ENCODE data around the gene ADAM19.
"Not testable (repeated sequence)": the region's sequence is repeated elsewhere in the genome, so short reads cannot be mapped to it uniquely, and the experiment has no call there.

The ADAM19 gene

DNA sequence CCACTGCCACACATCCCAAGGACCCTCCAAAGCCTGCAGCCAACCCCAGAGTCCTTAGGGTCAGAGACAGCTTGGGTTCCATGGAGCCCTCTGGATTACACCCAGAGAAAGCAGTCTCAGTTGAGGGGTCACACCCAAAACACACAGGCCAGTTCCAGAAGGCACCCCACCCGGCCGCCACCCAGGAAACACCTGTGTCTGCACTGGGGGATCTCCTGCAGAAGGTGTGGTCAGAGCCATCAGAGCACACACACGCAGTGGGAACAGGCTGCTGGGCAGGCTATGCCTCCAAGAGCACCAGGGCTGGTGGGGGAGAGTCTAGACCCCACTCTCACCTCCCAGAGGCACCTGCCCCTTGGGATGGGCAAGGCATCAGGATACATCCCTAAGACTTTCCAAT is 88.2 kb downstream of the ADAM19 start:
- DNase-seq (ENCODE audit: insufficient read length) (peak; percentile 65), FAIRE-seq (peak; percentile 30)
- no peak for TF ChIP-seq POLR2AphosphoS5 (IDR thresholded peaks at IDR 0.05; ENCODE audit: low read depth, low read length)
- TF ChIP-seq TAF1 (IDR thresholded peaks at IDR 0.05; ENCODE audit: borderline replicate concordance, low read depth, low read length): no peak
- no peak for TF ChIP-seq POLR2A (IDR thresholded peaks at IDR 0.05; ENCODE audit: low read depth, low read length)

DNA sequence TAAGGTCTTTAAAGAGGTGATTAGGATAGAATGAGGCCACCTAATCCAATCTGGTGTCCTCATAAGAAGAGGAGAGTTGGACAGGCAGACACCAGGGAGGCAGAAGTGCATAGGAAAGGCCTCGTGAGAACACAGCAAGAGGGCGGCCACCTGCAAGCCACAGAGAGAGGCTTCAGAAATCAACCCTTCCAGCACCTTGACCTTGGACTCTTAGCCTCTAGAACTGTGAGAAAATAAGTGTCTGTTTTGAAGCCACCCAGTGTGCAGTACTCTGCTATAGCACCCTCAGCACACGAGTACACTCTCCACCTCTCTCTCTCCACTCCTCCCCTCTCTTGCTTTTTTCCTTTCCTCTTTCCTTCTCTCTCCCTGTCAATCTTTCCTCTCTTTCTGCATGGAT is 88.7 kb downstream of the ADAM19 start:
- DNase-seq (ENCODE audit: insufficient read length) (no peak), FAIRE-seq (peak; percentile 69)
- TF ChIP-seq POLR2AphosphoS5 (IDR thresholded peaks at IDR 0.05; ENCODE audit: low read depth, low read length) (no peak), TAF1 (IDR thresholded peaks at IDR 0.05; ENCODE audit: borderline replicate concordance, low read depth, low read length) (no peak), POLR2A (IDR thresholded peaks at IDR 0.05; ENCODE audit: low read depth, low read length) (no peak)

DNA sequence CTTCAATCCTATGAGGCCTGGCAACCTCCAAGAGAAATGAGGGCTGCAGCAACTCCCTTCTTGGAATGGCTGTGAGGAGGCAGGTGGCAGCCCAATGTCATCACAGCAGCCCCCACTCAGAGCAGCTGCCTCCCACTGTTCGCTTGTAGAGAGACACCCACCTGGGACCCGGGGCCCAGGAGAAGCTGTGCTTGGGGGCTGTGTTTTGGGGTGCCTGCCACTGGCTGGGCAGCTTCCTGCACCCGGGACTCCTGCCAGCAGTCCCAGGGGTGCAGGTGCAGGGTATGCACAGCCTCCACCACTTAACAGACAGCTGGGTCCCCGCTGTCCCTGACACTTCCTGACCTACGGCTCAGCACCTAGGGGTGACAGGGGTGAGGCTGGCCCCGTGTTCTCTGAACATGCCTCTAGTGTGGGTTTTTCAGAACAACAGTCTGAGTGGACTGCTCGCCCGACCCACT is 89.3 kb downstream of the ADAM19 start:
- DNase-seq (ENCODE audit: insufficient read length) (no peak), FAIRE-seq (peak; percentile 5)
- TF ChIP-seq POLR2A (IDR thresholded peaks at IDR 0.05; ENCODE audit: low read depth, low read length) (no peak), TAF1 (IDR thresholded peaks at IDR 0.05; ENCODE audit: borderline replicate concordance, low read depth, low read length) (no peak), POLR2AphosphoS5 (IDR thresholded peaks at IDR 0.05; ENCODE audit: low read depth, low read length) (no peak)

DNA sequence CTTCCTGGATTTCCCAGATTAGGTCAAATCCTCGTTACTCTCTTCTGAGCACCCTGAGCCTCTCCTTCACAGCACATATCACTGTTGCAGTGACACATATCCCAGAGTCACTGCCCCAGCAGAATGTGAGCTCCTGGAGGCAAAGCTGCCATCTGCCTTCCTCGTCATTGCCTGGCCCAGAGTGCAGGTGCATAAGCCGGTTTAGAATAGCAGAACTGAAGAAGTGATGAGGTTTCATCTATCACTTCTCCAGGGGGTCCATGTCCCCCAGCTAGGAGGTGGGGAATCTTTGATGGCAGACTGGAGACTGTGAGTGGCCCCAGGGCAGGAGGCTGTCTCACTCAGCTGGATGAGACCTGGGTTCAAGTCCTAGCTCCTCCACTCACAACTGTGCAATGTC is 89.8 kb downstream of the ADAM19 start:
- FAIRE-seq (peak; percentile 74), DNase-seq (ENCODE audit: insufficient read length) (no peak)

DNA sequence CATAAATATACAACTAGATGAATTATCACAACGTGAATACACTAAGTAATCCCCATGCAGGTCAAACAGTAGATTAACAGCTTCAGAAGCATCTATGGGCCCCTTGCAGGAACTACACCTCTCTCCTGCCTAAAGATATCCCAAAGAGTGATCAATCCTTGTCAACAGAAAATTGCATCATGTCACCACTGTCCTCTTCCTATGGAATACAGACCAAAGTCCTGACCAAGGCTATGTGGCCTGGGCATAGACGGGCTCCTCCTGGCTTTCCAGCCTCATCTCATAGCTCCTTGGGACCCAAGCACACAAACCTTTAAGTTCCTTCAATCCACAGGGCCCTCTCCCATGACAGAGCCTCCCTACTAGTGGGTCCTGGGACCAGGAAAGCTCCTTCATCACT is 90.2 kb downstream of the ADAM19 start:
- DNase-seq (ENCODE audit: insufficient read length) (no peak), FAIRE-seq (no peak)
- TF ChIP-seq TAF1 (IDR thresholded peaks at IDR 0.05; ENCODE audit: borderline replicate concordance, low read depth, low read length): no peak
- TF ChIP-seq POLR2A (IDR thresholded peaks at IDR 0.05; ENCODE audit: low read depth, low read length): no peak
- TF ChIP-seq POLR2AphosphoS5 (IDR thresholded peaks at IDR 0.05; ENCODE audit: low read depth, low read length): no peak

More for the DNA sequence above, 89.8 kb downstream of the ADAM19 start:
- TF ChIP-seq POLR2AphosphoS5 (IDR thresholded peaks at IDR 0.05; ENCODE audit: low read depth, low read length): no peak
- TF ChIP-seq POLR2A (IDR thresholded peaks at IDR 0.05; ENCODE audit: low read depth, low read length): no peak
- no peak for TF ChIP-seq TAF1 (IDR thresholded peaks at IDR 0.05; ENCODE audit: borderline replicate concordance, low read depth, low read length)

DNA sequence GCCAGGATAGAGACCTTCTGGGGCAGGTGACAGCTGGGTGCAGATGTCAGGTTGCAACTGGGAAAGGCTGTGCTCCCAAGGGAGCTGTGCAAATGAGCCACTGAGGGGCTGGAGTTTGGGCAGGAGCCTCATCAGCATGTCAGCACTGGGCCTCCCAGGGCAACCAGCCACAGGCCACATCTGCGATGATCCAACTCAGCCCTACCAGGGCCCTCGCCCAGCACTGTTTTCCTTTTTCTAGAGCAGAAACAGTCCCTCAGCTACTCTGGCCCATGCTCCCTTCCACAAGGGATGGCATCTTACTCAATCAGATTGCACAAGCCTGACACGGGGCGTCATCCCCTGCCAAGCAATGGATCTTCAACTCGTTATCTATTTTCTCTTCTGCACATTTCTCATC is 90.8 kb downstream of the ADAM19 start:
- TF ChIP-seq POLR2A (IDR thresholded peaks at IDR 0.05; ENCODE audit: low read depth, low read length) (no peak), POLR2AphosphoS5 (IDR thresholded peaks at IDR 0.05; ENCODE audit: low read depth, low read length) (no peak), TAF1 (IDR thresholded peaks at IDR 0.05; ENCODE audit: borderline replicate concordance, low read depth, low read length) (no peak)
- no peak for FAIRE-seq
- DNase-seq (ENCODE audit: insufficient read length): no peak

DNA sequence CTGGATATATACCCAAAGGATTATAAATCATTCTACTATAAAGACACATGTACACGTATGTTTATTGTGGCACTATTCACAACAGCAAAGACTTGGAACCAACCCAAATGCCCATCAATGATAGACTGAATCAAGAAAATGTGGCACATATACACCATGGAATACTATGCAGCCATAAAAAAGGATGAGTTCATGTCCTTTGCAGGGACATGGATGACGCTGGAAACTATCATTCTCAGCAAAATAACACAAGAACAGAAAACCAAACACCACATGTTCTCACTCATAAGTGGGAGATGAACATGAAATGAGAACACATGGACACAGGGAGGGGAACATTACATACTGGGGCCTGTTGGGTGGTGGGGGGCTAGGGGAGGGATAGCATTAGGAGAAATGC is 92.9 kb downstream of the ADAM19 start:
- not testable (repeated sequence) for DNase-seq (ENCODE audit: insufficient read length); FAIRE-seq

DNA sequence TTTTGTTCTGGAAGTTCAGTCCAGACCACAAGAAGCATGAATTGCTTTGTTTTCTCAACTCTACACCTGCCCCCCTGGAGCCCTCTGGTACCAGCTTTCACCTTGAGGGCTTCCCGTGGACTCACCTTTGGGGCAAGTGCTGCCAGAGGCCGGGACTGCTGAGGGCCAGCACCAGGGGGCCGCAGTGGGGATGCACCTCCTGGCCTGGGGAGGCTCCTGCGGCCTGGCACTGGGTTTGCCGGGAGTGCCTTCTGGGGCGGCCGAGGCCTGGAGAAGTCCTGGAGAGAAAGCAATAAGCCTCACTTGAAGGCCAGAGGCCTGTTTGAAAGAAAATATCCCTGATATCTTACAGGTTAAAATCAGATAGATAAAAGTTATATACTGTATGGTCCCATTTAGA is 93.9 kb downstream of the ADAM19 start:
- DNase-seq (ENCODE audit: insufficient read length) (no peak), FAIRE-seq (no peak)

DNA sequence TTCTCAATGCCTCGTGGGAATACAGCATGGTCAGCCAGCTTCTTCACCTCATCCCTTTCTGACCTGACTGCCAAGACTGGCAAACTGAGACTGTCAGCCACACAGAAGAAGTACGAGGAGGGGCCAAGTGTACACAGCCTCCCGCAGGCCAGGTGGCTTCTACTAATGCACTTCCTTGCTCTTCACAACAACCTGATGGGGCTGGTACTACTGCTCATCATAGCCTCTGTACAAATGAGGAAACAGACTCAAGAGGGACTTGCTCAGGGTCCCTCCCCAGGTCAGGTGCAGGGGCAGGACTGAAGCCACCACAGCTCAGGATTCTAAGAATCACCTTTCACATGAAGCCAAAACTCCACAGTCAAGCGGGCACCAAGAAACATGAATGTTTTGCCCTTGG is 94.3 kb downstream of the ADAM19 start:
- TF ChIP-seq POLR2AphosphoS5 (IDR thresholded peaks at IDR 0.05; ENCODE audit: low read depth, low read length): no peak
- TF ChIP-seq POLR2A (IDR thresholded peaks at IDR 0.05; ENCODE audit: low read depth, low read length): no peak
- TF ChIP-seq TAF1 (IDR thresholded peaks at IDR 0.05; ENCODE audit: borderline replicate concordance, low read depth, low read length): no peak
- DNase-seq (ENCODE audit: insufficient read length) (no peak), FAIRE-seq (no peak)

More for the DNA sequence above, 93.9 kb downstream of the ADAM19 start:
- TF ChIP-seq POLR2A (IDR thresholded peaks at IDR 0.05; ENCODE audit: low read depth, low read length): no peak
- no peak for TF ChIP-seq TAF1 (IDR thresholded peaks at IDR 0.05; ENCODE audit: borderline replicate concordance, low read depth, low read length)
- TF ChIP-seq POLR2AphosphoS5 (IDR thresholded peaks at IDR 0.05; ENCODE audit: low read depth, low read length): no peak

DNA sequence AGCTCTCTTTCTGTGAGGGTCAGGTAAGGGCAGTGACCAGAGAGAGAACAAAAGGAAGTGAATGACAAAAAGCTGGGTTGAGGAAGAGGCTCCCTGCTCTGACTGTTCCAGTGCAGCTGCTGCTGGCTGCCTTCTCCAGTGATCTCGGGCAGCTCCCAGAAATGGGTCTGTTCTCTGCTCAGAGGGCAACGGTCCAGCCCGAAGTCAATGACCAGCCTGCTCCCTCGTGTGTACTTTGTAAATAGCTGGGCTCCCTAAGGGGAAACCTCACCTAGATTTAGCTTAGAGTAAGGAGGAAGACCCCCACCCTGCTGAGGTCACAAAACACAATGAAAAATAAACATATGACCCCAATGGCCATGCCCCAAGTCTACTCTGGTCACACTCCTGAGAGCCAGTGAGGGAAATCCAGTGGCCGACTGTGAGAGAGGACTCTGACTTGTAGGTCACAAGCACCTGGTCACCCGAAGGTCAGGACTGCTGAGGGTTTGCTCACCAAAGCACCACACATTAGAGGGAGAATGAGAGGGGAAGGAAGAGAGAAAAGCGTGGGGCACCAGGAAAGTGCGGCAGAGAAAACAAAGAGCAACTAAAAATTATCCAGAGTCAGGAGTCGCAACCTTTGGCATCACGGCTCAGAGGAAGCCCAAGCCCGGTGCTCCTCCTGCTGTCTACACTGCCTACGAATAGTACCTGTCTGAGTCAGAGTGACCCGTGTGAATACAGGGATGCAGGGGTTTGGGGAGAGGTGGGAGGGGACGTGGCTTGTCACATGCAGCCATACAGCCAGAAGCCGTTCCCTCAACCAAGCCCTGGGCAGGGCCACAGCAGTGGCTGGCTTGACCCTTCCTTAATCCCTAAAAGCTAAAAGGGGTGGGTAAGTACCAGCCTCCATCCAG is 95.7 kb downstream of the ADAM19 start:
- TF ChIP-seq POLR2A (IDR thresholded peaks at IDR 0.05; ENCODE audit: low read depth, low read length) (no peak), TAF1 (IDR thresholded peaks at IDR 0.05; ENCODE audit: borderline replicate concordance, low read depth, low read length) (no peak), POLR2AphosphoS5 (IDR thresholded peaks at IDR 0.05; ENCODE audit: low read depth, low read length) (no peak)
- no peak for DNase-seq (ENCODE audit: insufficient read length)
- no peak for FAIRE-seq

DNA sequence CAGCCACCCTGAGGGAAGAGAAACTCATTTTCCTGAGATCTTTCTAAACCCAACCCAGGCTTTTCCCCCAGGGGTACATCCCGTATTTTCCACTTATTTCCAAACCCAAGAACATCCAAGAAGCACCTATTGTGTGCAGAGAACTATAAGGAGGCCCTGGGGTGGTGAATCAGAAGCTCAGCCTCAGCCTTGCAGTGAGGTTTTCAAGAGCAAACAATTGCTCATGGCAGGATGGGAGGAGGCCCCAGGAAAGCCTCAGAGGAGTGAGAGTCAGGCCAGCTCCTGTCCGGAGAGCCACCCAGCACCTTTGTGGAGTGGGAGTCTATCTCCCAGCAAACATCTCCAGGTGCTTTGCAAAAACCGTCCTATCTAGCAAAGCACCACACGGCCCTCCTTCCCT is 96.4 kb downstream of the ADAM19 start:
- no peak for DNase-seq (ENCODE audit: insufficient read length)
- no peak for TF ChIP-seq POLR2AphosphoS5 (IDR thresholded peaks at IDR 0.05; ENCODE audit: low read depth, low read length)
- TF ChIP-seq POLR2A (IDR thresholded peaks at IDR 0.05; ENCODE audit: low read depth, low read length): no peak
- TF ChIP-seq TAF1 (IDR thresholded peaks at IDR 0.05; ENCODE audit: borderline replicate concordance, low read depth, low read length): no peak
- no peak for FAIRE-seq

DNA sequence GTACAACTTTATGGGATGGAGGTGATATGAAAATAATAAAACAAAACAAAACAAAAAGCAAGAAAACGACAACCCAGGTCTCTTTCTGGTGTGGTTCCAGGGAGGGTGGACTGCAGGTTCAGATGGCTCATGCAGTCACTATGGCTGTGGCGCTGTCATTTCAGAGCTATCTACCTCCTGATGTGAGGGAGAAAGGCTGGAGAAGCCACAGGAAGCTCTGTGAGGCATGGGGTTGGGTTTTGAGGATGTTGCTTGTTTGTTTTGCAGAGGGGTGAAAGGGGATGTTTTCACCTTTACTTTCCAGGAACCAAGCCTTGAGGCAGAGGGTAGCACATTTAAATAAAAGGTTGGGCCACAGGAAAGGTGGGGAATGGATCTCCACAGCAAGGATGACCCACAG is 96.8 kb downstream of the ADAM19 start:
- TF ChIP-seq POLR2AphosphoS5 (IDR thresholded peaks at IDR 0.05; ENCODE audit: low read depth, low read length): no peak
- no peak for TF ChIP-seq POLR2A (IDR thresholded peaks at IDR 0.05; ENCODE audit: low read depth, low read length)
- no peak for TF ChIP-seq TAF1 (IDR thresholded peaks at IDR 0.05; ENCODE audit: borderline replicate concordance, low read depth, low read length)
- no peak for DNase-seq (ENCODE audit: insufficient read length)
- FAIRE-seq: no peak

Measured in GM12892 (cell line).